Smooth muscle cell (in vitro differentiated cells): ENCODE results near the gene UBR3. TPM values are rescaled to one million over a fixed set of nuclear protein-coding genes. Genes with fewer than 3 reads are reported as not detected.
A peak's percentile ranks its signal among the peaks of the same experiment; 100 is the strongest.
"Not testable (repeated sequence)": the region's sequence is repeated elsewhere in the genome, so short reads cannot be mapped to it uniquely, and the experiment has no call there.

Experiments used
- DNase-seq: peaks from one replicate; lab custom pipeline; 2025; ENCODE audit not compliant: unreplicated experiment; lab: John Stamatoyannopoulos, UW
- H2AFZ ChIP-seq: fragments of 200-600 bp; sonication (generic); 2 replicates; pipeline ENCODE4 v1.6.0; 2016; ENCODE audit warnings: antibody characterized with exemption, low read depth, mild to moderate bottlenecking
- H3F3A ChIP-seq: fragments of 200-600 bp; sonication (generic); 2 replicates; pipeline ENCODE4 v1.6.0; 2017; ENCODE audit warnings: antibody characterized with exemption, low read depth
- H3K27ac ChIP-seq: fragments of 200-600 bp; sonication (generic); 2 replicates; pipeline ENCODE4 v1.5.1; 2016; ENCODE audit warnings: low read depth, mild to moderate bottlenecking
- H3K27me3 ChIP-seq: fragments of 200-600 bp; sonication (generic); 2 replicates; pipeline ENCODE4 v1.6.1; 2016; ENCODE audit warnings: low read depth, mild to moderate bottlenecking
- H3K36me3 ChIP-seq: fragments of 200-600 bp; sonication (generic); 2 replicates; pipeline ENCODE4 v1.5.1; 2016; ENCODE audit warnings: low read depth
- H3K4me1 ChIP-seq: fragments of 200-600 bp; sonication (generic); 2 replicates; pipeline ENCODE4 v1.5.1; 2016; ENCODE audit warnings: low read depth
- H3K4me2 ChIP-seq: fragments of 200-600 bp; sonication (generic); 2 replicates; pipeline ENCODE4 v1.6.0; 2016; ENCODE audit warnings: mild to moderate bottlenecking
- H3K4me3 ChIP-seq: fragments of 200-600 bp; sonication (generic); 2 replicates; pipeline ENCODE4 v1.5.1; 2016; ENCODE audit warnings: mild to moderate bottlenecking
- H3K79me2 ChIP-seq: fragments of 200-600 bp; sonication (generic); 2 replicates; pipeline ENCODE4 v1.6.0; 2016; ENCODE audit warnings: low read depth, mild to moderate bottlenecking
- H3K9ac ChIP-seq: fragments of 200-600 bp; sonication (generic); 2 replicates; pipeline ENCODE4 v1.6.0; 2016; ENCODE audit warnings: low read depth
- H3K9me3 ChIP-seq: fragments of 200-600 bp; sonication (generic); replicated peaks from 2 replicates; pipeline ENCODE4 v1.5.1; 2016; ENCODE audit warnings: low read depth
- H4K20me1 ChIP-seq: fragments of 200-600 bp; sonication (generic); 2 replicates; pipeline ENCODE4 v1.6.0; 2016; ENCODE audit warnings: low read depth
- CTCF ChIP-seq: fragments of 200-600 bp; sonication (generic); IDR thresholded peaks from 2 replicates; pipeline ENCODE4 v1.5.1; 2017; ENCODE audit warnings: borderline replicate concordance, mild to moderate bottlenecking, antibody characterized with exemption; ENCODE audit not compliant: insufficient read depth, poor library complexity, severe bottlenecking
- WGBS: methylation state at CpG from one replicate; pipeline ENCODE4 v1.1.7; 2016; ENCODE audit warnings: low lambda C conversion rate; 5-methylcytosine and 5-hydroxymethylcytosine counted together
- polyA plus RNA-seq: library from polyadenylated mRNA; unstranded; fragments of >200 nt; fragmentation: Nextera tagmentation; extraction: Ambion mirVana; gene quantifications from 2 replicates; pipeline ENCODE4 v1.2.1, GENCODE V29; 2016
- total RNA-seq: library from RNA; depleted of rRNA; stranded (reverse); fragments of >200 nt; gene quantifications from 2 replicates; pipeline ENCODE4 v1.2.3, GENCODE V29; 2014

Gene UBR3
- total and polyA plus RNA-seq, 2 experiments from 2014 or later, result 7.0 to 35.1 TPM

GRCh38 chr2:169895294-169895985 lies 68.2 kb downstream of the UBR3 start:
- Histone ChIP-seq H3K27ac (no peak overlapping the region), H3K4me3 (no peak overlapping the region), H3K4me2 (peak overlapping the region; percentile 41), H3K4me1 (peaks cover 5% of the 10 kb centered on the region), H4K20me1 (peaks cover 23% of the 10 kb centered on the region), H3F3A (peaks cover 6% of the 10 kb centered on the region), H3K27me3 (no peaks in the 10 kb centered on the region), H3K36me3 (no peaks in the 10 kb centered on the region), H3K9ac (no peak overlapping the region), H3K9me3 (no peaks in the 10 kb centered on the region), H3K79me2 (peaks cover 4% of the 10 kb centered on the region), H2AFZ (no peak overlapping the region)
- TF ChIP-seq CTCF, result no peak
- no peak for DNase-seq
- 99% methylated on average over 3 of the region's 3 CpGs for WGBS

GRCh38 chr2:169897834-169898233 lies 70.6 kb downstream of the UBR3 start:
- no peaks in the 10 kb centered on the region for H3K27me3 ChIP-seq
- no peak for TF ChIP-seq CTCF
- H3K27ac ChIP-seq, result no peak overlapping the region
- no peak for DNase-seq
- no peak overlapping the region for H3K4me2 ChIP-seq
- H3K9ac ChIP-seq, result no peak overlapping the region
- no peaks in the 10 kb centered on the region for H3F3A ChIP-seq
- no peak overlapping the region for H3K4me3 ChIP-seq
- H3K36me3 ChIP-seq, result no peaks in the 10 kb centered on the region
- H2AFZ ChIP-seq, result no peak overlapping the region
- peaks cover 5% of the 10 kb centered on the region for H3K4me1 ChIP-seq
- no peaks in the 10 kb centered on the region for H3K9me3 ChIP-seq
- peaks cover 4% of the 10 kb centered on the region for H3K79me2 ChIP-seq
- H4K20me1 ChIP-seq, result peaks cover 4% of the 10 kb centered on the region

- not testable (repeated sequence) for DNase-seq, H2AFZ ChIP-seq, H3K9ac ChIP-seq
Measured at GRCh38 chr2:169900103-169900502, 72.8 kb downstream of the UBR3 start.

GRCh38 chr2:169900686-169901085 lies 73.4 kb downstream of the UBR3 start:
- DNase-seq, result no peak
- no peaks in the 10 kb centered on the region for H3K27me3 ChIP-seq
- 92% methylated on average over 3 of the region's 3 CpGs for WGBS

More at GRCh38 chr2:169900103-169900502, 72.8 kb downstream of the UBR3 start:
- H3K4me3 ChIP-seq, H3K36me3 ChIP-seq, H3K4me2 ChIP-seq, H3K27me3 ChIP-seq, H3K27ac ChIP-seq, H3K79me2 ChIP-seq, H3K9me3 ChIP-seq, H4K20me1 ChIP-seq, H3K4me1 ChIP-seq, H3F3A ChIP-seq: not testable (repeated sequence)
- 88% methylated on average over 4 of the region's 4 CpGs for WGBS

More at GRCh38 chr2:169900686-169901085, 73.4 kb downstream of the UBR3 start:
- Histone ChIP-seq H3K9me3 (no peaks in the 10 kb centered on the region), H2AFZ (no peak overlapping the region), H3K9ac (no peak overlapping the region), H4K20me1 (no peaks in the 10 kb centered on the region), H3K79me2 (peaks cover 4% of the 10 kb centered on the region), H3K36me3 (no peaks in the 10 kb centered on the region), H3K4me1 (no peaks in the 10 kb centered on the region), H3K4me3 (no peak overlapping the region), H3F3A (no peaks in the 10 kb centered on the region), H3K4me2 (no peak overlapping the region), H3K27ac (no peak overlapping the region)
- no peak for TF ChIP-seq CTCF
